GM21360 (cell line): ENCODE data around the gene RPTOR.
"Not testable (repeated sequence)": the region's sequence is repeated elsewhere in the genome, so short reads cannot be mapped to it uniquely, and the experiment has no call there.

Experiments used
- ATAC-seq: cut with Tn5 transposase; IDR thresholded peaks from one replicate; pipeline ENCODE4 v1.9.1; 2021; ENCODE audit warnings: mild to moderate bottlenecking, moderate library complexity; ENCODE audit not compliant: unreplicated experiment

RPTOR gene

DNA sequence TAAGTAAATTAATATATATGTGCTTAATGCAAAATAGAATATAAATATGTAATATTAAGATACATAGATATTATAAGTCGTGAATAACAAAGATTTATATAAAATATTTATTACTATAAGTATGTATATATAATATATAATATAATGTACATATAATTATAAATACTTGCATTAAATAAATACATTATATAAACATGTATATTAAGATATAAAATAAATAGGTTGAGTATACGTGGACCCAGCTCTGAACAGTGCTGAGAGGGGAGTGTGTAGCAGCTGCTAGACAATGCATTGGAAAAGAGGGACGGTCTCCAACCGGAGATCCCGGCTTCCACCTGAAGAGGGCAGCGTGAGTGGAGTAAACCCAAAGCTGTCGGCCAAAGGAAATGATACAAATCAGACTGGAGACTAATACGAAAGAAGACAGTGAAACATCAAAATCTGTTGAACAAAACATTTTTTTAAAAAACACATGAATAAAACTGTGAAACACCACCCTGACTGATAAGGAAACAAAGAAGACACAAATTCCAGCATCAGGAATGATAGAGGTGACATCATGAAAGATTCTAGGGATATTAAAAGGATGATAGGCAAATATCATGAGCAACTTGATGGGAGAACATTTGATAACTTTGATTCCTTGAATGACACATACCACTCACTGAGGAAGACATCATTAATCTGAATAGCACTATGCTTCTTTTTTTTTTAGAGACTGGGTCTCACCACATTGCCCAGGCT is 321.6 kb downstream of the RPTOR start:
- ATAC-seq: no peak

GRCh38 chr17:80868022-80868609 is 323.5 kb downstream of the RPTOR start:
- no peak for ATAC-seq

DNA sequence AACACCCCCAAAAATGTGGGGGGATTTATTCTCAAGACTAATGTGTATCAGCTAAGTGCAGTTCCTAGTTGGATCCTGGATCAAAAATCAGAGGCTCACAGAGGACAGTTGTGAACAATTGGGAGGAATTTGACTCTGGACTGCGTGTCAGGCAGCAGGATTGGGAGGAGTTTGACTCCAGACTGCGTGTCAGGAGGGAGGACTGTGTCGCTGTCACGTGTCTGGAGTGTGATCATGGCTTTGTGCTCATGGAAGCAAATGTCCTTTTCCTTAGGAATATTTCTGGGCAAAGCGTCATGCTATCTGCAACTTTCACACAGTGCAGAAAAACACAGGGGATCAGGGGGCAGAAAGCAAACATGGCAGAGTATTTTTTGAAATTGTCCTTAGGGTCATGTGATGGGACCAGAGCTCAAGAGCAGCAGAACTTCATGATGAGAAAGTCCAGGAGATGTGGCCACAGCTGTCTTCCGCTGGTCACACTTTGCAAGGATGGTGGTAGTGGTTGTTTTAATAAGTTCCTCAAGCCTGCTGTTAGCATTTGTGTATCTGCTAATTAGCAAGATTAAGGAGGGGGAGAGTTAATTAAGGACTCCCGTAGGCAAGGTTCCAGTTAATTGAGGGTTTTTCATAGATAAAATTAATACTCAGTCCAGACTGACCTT is 325.0 kb downstream of the RPTOR start:
- ATAC-seq: no peak

DNA sequence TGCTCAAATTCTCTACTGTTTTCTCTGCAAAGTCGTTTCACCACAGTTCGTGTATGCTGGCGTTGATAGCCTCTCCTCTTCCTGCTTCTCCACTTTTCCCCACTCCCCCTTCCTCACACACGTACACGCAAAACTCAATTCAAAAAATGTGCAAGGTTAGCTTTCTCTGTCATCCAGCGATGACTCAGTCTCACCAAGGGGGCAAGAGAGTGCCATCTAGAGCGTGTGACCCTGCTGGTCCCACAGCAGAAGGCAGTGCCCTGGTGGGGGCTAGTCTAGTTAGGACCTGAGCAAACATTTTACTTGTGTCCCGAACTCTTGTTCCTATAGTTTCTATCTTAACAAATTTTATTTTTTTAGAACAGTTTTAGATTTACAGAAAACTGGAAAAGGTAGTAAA is 325.8 kb downstream of the RPTOR start:
- no peak for ATAC-seq

- ATAC-seq: no peak
Observed at GRCh38 chr17:80871341-80871740, 326.7 kb downstream of the RPTOR start.

GRCh38 chr17:80872001-80872500 is 327.4 kb downstream of the RPTOR start:
- ATAC-seq: no peak

DNA sequence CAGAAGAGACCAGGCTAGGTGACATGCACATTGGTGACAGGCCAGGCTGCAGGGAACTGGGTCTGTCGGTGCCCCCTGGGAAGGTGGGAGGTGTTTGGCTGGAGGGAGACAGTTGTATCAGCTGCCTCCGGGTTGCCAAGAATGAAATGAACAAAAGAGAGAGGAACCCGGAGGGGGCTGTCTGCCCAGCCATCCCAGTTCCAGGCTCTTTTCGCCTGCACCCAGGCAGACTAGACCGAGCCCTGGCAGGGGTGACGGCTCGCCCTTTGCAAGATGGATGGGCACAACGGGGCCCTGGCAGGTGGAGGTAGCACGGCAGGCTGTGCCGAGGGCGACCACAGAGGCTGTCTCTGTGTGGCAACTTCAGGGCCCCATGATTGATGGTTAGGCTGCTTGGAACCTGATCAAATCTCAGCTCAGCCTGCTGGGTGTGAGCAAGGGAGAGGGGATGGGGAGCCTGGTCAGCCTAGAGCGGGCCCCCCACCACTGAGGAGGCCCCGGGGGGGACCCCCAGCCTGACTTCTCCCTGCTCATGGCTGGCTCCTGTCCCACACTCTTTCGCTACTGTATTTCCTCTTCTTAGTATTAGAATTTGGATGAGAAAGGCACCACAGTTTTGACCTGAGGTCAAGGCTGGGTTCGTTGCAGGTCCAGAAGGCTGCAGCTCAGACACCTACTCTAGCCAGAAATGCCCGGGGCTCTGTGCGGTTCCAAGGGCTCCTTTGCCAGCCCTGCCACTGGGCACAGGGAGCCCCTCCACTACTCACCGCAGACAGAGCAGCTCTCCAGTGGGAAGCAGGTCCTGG is 328.1 kb downstream of the RPTOR start:
- ATAC-seq: no peak

DNA sequence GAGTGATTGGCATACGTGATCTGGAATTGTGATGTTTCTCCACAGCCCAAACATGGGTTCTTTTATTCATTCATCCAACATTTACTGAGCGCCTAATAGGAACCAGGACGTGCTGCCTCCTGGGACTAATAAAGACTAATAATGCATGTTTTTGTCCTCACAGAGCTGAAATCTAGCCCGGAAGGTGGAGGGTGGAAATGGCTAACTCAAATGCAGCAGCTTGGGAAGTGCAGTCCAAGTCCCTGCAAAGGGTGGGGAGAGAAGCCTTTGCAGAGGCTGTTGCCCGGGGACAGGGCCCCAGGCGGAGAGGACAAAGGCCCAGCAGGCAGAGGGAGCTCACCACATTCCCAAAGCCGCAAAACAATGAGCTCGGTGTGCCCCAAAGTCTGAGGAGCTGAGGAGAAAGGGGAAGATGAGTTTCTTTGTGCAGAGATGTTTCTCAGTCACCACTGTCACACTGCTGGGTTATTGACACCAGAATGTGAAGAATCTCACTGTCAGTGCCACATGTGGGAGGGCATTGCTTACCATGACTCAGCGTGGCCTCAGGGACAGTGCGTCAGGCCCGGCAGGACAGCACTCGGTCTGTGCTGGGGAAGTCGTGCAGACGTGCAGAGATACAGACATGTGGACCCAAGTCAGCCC is 328.8 kb downstream of the RPTOR start:
- ATAC-seq: no peak

DNA sequence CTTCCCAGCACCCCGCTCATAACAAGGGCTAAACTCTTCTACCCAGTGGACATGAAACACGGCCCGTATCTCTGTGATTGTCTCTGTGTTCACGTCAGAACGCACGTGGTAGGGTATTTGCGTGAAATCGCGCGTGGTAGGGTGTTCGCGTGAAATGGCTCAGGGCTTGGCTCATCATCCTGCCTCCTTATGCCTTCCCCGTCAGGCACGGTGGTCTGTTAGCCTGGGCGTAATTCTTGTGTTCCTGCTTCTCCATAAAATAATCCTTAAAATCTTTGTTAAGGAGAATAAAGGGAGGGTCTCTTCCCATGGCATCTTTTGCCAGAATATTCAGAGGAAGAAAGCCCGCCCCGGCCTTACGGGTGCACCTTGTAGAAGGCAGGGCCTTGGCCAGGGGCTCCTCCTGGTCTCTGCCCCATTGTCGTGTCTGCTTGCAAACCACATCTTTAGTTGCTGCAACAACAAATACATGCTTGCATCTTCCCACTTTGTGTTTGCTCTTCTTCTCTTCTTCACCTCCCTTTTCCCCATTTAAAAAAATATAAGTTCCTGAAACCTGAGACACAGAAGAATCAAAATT is 330.3 kb downstream of the RPTOR start:
- no peak for ATAC-seq

DNA sequence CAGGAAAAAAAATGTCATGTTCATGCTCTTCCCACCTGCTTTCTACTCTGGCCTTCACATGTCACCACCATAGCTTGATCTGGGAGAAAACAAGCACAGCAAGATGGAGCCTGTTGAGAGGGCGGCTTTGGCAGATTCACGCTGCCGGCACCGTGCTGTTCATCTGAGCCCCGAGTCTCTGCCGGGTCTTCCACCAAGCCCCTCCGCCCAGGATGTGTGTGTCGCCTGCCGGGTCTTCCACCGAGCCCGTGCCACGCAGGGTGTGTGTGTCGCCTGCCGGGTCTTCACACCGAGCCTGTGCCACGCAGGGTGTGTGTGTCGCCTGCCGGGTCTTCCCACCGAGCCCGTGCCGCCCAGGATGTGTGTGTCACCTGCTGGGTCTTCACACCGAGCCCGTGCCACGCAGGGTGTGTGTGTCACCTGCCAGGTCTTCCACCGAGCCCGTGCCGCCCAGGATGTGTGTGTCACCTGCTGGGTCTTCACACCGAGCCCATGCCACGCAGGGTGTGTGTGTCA is 330.9 kb downstream of the RPTOR start:
- ATAC-seq: not testable (repeated sequence)

- not testable (repeated sequence) for ATAC-seq
Observed at GRCh38 chr17:80876456-80876949, 331.9 kb downstream of the RPTOR start.

GRCh38 chr17:80876950-80877728 is 332.5 kb downstream of the RPTOR start:
- ATAC-seq: peak; percentile 78

GRCh38 chr17:80877729-80878303 is 333.2 kb downstream of the RPTOR start:
- no peak for ATAC-seq

DNA sequence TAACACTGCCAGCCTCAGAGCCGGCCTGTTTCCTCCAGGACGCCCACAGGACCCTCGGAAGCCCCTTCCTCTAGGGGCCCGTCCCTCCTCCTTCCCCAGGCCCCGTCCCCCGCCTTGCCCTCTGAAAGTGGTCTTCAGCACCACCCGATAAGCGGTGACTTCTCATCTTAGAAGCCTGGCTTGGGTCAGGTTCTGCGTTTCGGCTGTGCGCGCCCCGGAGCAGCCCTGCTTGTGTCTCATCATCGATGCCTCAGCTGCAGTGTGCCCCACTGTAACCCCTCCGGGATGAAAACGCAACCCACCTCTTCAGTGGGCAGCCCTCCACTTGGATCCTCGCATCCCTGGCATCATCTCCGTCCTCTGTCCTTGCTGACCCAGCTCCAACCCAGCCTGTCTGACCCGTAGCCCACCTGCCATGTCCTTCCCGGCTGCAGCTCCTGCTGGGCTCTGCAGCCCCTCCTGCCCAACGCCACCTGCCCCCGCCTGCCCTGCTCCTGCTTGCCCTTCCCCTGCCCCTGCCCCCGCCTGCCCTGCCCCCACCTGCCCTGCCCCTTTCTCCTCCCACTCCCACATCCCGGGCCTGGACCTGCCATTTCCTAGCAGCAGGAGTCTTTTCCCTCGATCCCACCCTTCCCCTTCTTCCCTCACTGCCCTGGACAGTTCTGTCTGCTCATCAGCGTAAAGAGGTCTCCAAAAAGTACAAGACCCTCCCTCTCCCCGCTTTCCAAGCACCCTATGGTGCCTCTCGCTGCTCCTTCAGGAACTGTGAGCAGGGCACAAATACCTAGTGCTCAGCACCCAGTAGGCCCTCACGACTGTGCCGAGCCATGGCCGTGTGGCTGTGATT is 334.5 kb downstream of the RPTOR start:
- ATAC-seq: no peak

GRCh38 chr17:80879723-80880647 is 335.3 kb downstream of the RPTOR start:
- no peak for ATAC-seq

DNA sequence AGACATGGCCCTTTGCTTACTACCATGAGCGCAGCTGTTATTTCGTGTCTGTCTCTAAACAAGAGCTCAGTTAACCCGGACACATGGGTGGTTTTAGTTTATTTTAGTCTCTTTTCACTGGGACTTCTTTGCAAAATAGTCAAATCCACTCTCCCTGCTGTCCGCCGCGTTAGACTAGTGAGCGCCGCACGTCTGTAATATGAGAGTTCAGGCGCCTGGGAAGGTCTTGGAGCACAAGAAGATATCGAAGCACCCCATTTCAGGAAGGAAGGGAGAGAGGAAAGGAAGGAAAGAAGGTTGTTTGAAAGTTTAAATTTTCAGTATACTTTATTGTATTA is 336.0 kb downstream of the RPTOR start:
- no peak for ATAC-seq

DNA sequence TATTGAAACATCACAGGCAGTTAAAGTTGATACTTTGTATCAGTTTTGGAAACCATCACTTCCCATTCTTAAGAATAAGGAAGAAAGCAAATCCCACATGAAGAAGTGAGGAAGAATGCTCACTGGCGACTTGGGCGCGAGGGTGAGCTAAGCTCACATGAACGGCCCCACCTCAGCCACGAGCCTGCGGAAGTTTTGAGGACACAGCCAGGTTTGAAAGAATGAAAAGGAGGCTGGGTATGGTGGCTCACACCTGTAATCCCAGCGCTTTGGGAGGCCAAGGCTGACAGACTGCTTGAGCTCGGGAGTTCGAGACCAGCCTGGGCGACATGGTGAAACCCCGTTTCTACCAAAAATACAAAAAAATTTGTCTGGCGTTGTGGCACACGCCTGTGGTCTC is 336.7 kb downstream of the RPTOR start:
- no peak for ATAC-seq
